ENCODE measurements around the gene DLG2.

The DLG2 gene

DNA sequence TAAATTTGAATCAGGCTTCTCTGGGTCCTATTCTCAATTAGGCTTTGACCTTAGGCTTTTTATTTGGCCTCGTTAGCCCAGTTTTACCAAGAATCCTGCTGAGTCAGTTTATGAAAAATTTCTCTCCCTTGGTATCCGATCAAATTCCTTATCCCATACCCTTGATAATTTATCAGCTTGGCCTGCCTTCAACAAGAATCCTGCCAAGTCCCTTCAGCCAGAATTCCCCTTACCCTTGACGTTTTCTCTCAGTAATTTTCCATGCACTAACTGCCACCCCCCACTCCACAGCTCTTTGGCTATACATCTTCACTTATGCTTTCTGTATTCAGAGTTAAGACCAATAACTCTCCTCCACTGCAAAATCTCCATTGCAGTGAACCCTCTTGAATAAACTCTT lies 1530.0 kb downstream of the DLG2 start:
- no peak for DNase-seq (ENCODE audit: low read depth)

DNA sequence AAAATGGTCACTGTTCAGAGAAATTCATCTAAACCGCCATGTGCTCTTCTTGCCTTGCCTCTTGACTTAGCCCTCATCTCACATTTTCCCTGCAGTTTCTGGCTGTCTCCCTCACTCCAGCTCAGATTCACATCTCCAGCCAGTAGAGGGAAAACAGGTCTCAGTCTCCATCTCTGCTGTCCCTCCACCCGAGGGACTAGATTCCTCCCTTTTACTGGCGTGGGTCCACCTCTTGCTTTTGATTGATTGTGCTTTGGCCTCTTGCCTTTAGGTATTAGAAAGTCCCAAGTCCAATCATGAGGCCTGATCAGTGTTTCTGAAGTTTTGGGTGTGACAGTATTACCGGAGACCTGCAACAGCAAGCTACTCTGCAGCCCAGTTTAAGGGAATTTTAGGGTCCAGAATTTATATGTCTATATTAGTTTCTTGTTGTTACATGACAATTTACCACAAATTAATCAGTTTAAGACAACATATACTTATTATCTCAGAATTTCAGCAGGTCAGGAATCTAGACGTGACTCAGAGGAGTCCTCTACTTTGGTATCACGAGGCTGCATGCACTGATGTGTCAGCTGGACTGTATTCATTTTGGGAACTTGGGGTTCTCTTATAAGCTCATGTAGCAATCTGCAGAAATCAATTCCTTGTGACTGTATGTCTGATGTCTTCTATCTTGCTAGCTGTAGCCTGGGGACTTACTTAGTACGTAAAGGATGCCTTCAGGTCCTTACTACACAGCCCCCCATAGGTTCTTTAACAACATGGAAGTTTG lies 1535.7 kb downstream of the DLG2 start:
- DNase-seq (ENCODE audit: low read depth) = no peak

DNA sequence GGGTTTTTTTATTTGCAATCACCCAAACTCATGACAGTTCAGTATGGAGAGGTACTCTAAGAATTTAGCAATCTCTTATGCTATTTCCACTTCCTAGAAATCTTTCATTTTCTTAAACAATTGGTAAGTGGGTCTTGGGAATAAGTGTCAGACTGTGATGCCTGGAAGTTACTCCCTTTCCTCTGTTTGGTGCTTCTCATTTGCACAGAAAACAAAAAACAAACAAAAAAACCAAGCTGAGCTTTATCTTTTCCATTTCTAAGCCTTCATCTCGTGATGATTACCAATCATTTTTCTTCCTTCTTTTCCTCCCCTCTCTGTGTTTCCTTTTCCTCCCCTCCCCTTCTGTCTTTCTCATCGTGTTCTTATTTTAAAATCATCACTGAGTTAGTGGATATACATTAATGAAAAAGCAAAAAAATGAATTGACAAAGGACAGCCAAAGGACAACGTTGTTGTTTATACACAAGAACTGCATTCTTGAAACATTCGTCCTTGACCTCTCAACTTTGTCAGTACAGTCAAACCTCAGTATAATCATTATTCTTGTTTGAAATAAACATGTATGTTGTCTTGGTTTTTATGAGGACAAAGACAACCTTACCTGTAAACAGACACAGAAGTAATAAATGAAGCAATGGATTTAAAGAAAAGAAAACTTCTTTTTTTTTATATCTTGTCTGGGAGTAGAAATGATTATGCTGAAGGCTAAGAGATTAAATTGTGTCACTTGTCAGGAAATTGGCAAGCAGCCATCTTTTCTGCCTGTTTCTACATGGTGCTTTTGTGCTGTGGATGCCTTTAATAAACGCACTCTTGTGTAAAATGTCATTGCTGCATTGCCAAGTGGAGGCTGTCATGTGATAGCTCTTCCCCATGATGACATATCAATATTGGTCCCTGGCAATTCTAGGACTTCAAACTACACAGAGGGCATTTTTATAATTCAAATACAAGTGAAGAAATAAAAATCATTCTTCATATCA lies 1537.8 kb downstream of the DLG2 start:
- DNase-seq (ENCODE audit: low read depth) = no peak

DNA sequence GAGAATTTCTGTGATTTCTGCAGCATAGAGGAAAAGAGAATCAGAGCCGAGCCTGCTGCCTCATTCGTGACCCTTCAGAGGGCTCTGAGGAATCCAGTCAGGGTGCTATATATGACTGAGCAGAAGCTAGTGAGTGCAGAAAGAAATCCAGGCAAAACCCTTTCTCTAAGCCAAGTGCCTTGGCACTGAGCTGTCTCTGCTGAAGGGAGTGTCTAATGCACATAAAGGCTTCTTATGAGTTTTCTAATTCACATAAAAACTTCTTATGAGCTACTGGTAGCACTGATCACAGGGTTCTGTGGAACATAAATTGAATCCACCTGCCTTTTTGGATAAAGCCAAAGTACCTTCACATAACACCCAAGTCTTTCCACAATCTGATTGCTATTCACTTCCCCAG lies 1555.3 kb downstream of the DLG2 start:
- no peak for DNase-seq (ENCODE audit: low read depth)

DNA sequence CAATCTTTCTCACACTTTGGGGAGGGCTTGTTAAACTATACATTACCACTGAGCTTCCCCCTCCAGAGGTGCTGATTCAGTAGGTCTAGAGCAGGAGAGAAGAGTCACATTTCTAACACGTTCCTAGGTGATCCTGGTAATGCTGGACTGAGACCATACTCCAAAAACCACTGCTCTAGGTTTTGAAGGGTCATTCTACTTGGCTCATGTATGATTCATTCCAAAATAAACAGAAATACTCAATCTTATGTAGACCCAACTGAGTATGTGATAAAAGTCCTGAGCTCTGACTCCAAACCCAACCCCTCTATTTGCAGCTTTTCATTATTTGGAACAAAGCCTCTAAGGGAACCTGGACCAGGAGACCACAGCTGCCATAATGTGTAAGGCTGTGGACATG lies 1558.1 kb downstream of the DLG2 start:
- DNase-seq (ENCODE audit: low read depth) = no peak

DNA sequence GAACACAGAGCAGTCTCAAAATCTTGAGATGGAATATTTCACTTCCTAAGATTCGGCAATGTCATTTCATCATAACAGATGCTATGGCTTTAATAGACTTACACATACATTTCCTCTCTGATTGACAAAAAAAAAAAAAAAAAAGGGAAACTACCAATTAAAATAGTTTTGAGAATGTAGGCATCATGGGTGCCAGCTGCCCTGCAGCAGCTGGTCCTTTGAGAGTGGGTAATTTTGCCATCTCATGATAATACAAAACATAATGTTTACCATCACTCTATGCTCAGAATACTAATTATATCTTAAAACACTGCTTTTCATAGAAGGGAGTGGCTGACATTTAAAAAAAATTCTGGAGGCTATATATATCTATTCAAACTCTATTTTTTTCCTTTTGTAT lies 1565.4 kb downstream of the DLG2 start:
- no peak for DNase-seq (ENCODE audit: low read depth)

DNA sequence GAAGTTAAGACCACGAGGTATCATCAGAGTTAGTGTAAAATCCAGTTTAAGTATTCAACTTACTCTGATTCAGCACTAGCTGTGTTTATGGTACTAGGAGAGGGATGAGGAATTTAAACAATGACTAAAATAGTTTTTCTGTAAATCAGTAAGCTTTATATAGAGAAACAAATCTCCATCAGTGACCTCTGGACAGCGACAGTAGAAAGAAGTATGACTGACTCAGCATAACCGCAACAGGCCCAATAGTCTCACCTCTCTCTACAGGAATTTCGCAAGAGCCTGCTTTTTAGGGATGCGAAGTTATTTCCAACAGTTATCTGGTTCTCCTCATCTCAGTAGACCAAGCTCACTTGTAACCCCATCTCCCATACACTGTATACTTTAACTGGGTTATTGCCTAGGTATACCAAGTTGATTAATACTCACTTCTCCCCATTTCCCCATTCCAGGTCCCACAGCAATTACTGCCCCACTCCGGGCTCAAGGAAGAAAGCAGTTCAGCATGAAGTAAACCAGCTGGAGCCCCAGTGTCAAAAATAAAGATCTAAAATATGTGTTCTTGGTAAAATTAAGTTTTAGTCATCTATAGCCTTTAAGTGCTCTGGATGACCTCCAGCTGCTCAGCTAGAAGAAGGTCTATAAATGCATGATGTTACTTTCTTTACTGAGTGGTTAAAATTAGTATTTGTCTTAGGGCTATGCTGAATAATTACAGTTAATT lies 1570.3 kb downstream of the DLG2 start:
- DNase-seq (ENCODE audit: low read depth) = no peak

DNA sequence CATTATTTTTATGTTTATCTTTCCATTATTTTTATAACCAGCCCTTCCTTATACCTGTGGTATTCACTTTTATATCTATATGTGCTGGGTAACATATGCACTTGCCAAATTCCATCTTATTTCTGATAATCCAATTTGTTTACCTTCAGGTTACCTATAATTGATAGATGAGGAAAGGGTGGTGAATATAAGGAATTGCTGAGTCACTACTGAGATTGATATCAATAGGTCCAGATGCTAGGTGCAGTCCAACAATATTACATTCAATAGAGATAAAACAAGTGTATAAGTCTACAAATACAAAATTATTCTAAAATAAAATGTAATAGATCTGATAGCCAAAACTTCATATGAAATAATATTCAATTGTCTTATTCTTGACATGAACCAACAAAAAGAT lies 1582.0 kb downstream of the DLG2 start:
- no peak for DNase-seq (ENCODE audit: low read depth)

DNA sequence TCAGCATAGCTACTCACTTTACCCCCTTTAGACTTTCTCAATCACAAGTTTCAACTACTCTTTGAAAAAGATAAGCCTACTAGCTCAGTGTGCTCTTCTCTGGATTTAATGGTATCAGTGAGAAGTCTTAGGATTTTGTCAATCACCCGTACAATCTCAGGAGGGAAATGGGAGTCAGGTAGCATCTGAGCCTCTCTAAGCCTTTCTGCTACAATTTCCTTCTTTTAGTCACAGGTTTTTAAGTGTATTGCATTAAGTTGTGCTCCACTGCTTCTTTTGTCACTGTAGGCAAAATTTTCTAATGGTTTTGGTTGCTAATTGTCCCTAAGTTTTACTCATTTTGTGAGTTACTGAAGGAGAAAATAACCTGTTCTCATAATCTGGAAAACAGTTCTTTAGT lies 1582.4 kb downstream of the DLG2 start:
- DNase-seq (ENCODE audit: low read depth) = no peak

DNA sequence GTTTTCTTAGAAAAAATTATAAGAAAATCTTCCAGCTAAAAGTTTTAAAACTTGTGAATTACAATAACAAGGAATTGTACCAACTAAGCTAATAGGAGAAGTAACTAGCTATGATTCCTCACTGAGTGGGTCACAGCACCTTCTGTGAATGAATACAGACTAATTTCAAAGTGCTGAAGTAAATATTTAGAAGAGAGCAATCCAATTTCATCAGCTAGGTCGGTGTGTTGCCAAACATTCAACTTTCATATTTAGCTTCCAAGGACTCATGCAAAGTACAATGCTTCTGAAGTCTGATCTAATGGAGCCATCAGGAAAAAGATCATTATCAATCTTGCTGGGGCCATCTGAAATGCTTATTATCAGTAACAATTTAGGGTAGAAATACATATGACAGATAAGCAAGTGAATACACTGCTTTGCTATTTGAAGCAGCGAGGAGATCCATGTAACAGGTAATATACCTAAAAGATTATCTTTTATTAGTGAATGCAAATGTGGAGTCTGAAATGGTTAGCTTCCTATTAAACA lies 1590.4 kb downstream of the DLG2 start:
- DNase-seq (ENCODE audit: low read depth) = no peak

DNA sequence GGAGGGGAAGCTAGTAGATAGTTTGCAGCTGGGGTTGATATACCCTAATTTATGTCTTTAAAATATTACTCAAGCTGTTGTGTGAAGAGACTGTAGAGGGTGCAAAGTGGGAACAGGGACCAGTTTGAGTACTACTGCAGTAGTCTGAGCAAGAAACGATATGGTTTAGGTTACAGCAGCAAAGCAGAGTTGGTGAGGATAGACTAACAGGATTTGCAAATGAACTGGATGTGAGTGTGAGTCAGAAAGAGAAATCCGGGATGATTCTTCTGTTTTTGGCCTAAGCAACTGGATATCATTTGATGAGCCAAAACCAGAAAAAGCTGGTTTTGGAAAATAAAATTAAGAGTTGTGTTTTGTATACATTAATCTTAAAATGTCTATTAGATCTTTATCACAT lies 1591.5 kb downstream of the DLG2 start:
- no peak for DNase-seq (ENCODE audit: low read depth)

DNA sequence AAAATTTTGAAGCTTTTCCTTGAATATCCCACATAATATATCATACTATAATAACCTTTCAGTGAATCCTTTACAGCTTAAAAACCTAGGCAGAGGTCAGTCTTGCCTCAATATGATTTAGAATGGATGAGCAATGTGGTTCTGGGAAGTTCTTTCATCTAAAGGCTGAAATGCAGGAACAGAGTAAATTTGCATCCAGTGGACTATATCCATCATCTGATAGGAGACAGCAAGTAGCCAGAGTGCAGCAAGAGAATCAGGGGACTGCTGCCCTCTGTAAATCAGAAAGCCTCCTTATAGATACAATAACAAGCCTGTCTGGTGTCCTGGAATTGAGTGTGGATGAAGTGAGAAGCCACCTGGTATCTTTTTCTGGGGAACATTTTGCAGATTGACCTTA lies 1592.7 kb downstream of the DLG2 start:
- DNase-seq (ENCODE audit: low read depth) = no peak

DNA sequence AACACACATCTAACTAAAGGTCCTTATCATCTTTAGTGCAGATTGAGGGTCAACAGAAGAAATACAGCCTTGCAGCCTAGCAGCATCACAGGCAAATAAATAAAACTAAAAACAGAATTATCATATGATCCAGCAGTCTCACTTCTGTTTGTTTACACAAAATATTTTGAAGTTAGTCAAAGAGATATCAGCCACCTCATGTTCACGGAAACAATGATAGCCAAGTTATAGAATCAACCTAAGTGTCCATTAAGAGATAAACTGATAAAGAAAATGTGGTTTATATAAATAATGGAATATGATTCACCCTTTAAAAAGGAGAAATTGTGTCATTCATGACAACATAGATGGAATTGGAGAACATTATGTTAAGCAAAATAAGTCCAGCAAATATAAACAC lies 1602.9 kb downstream of the DLG2 start:
- no peak for DNase-seq (ENCODE audit: low read depth)

DNA sequence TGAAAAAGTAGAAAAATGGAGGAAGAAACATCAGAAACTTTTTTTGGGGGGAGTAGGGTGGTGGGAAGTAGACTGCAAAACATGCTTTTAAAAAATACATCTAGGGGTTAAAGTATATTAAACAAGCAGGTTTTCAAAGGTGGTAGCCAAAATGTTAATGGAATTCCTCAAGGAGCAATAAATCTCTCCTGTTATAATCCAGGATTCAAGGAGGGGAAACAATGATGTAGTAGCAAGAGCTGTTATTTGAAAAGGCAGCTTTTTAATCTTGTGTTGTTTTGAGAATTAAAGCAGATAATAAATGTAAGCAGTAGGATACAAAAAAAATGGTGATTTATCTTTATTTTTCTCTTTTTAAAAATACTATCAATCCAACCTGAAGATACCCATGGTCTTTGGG lies 1604.4 kb downstream of the DLG2 start:
- no peak for DNase-seq (ENCODE audit: low read depth)

DNA sequence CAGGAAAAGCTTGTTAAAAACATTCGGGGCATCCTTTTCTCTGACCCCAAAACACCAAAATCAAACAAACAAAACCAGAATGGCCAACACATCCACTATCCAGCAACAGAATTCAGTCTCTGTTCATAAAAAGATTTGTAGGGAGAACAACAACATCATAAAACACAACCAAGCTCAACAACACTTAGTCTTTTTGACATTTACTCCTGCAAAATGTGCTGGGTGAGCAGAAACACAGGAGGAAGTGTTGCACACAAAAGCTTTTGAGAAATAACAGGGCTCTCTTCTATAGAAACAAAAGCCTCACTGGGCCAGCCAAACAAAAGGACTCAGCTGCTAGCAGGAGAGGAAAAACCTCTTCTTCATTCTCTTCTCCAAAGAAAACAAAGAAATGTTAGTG lies 1604.9 kb downstream of the DLG2 start:
- no peak for DNase-seq (ENCODE audit: low read depth)

DNA sequence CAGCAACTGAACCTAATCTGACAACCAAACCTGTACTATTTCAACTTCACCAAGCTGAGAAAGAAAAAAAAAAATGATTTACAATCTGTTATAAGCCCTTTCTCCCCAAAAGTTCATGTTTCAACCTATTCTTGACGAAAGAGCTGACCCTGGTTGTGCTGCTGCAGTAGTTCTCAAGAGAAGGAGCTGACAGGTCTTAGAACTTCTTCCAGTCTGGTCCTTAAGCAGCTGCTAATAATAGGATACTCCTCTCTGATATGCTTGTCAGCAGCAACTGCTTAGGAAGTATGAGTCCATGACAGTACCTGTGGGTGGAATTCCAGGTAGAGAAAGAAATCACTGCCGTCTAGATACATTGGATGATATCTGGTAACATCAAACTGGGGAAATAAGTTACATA lies 1605.9 kb downstream of the DLG2 start:
- no peak for DNase-seq (ENCODE audit: low read depth)

DNA sequence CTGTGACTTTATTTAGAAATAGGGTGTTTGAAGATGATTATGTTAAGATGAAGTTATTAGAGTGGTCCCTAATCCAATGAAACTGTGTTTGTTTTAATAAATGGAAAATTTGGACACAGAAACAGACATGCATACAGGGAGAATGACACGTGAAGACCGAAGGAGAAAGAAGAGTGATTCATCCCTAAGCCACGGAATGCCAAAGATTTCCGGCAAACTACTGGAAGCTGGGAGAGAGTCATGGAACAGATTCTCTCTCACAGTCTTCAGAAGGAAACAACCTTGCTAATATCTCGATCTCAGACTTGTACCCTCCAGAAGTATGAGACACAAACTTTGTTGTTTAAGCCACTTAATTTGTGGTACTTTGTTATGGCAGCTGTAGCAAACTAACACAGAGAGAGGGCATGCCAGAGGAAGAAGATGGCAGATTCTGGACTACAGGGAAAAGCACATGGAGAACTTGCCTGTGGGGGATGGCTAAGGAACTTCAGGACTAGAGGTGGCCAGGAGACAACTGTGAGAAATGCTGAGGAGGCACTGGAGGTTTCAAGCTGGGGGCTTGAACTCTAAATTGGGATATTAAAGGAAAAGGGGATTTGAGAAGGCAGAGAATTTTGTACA lies 1607.5 kb downstream of the DLG2 start:
- DNase-seq (ENCODE audit: low read depth) = no peak

DNA sequence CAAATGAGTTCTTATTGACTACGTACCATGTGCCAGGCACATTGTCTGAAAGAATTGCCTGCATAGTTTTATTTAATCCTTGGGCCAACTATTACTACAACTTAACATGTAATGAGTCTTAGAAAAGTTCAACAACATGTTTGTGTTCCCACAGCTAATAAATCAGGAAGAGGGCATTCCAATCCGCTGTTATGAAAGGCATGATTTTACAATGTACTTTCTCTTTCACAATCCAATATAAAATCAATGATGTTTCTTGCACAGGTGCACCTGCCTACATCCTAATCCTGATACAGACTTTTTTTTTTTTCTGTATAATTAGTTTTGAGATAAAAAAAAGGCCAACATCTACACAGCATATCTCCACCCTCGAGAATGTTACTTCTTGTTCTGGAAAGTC lies 1612.6 kb downstream of the DLG2 start:
- no peak for DNase-seq (ENCODE audit: low read depth)

DNA sequence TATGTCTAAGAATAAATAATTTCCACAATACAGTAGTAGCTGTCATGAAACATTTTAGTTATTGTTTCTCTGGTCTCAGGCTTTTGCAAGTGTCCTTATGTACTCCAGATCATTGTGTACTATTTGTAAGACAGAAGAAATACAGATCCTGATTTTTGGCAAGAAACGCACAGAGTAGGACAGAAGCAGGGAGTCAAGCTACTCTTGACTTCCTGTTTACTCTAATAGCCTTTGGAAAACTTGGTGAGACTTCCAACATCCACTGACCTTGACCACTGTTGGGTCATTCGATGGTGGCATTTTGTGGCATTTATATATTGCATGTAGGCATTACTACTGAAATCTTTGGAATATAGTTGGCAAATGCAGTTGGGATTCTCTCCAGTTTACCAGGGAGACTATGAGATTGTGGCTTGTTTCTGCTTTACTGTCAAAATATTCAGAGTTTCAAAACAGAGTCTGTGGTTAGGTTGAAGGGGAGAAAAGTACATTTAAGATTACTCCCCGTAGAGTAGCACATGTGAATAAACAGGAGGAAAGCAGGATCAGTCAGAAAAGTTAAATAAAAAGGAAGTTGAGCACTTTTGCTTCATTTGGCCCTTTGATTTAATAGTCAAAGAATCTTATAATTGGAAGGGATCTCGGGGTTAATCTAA lies 1614.8 kb downstream of the DLG2 start:
- DNase-seq (ENCODE audit: low read depth) = no peak

DNA sequence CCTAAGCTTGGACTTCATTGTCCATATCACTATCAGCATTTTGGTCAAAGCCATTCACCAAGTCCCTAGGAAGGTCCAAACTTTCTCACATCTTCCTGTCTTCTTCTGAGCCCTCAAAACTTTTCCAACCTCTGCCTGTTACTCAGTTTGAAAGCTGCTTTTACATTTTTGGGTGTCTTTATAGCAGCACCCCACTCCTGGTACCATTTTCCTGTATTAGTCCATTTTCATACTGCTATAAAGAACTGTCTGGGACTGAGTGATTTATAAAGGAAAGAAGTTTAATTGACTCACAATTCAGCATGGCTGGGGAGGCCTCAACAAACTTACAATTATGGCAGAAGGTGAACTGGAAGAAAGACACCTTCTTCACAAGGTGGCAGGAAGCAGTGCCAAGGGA lies 1624.0 kb downstream of the DLG2 start:
- no peak for DNase-seq (ENCODE audit: low read depth)

DNA sequence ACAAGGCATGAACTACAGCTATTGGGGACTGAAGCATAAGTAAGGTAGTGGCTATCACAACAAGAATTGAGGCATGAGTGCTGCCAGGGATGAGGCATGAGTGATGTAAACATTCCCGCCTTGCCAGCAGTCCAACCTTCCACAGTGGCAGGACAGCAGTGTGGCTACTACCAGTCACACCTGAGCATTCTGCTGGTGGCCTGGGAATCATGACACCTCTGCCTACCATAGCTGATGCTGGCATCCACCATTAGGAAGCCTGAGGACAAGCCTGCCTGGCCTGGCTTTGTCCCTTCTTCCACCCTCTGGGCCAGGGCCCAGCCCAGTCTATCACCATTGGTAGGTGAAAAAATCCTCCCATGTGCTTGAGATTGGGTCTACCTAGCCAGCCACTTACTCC lies 1628.2 kb downstream of the DLG2 start:
- DNase-seq (ENCODE audit: low read depth) = no peak
